SJCRH30 (cell line): ENCODE measurements around the gene SYNDIG1. TPM values are rescaled to one million over a fixed set of nuclear protein-coding genes. Genes with fewer than 3 reads are reported as not detected.

Source experiments
- DNase-seq, 2 experiments: peaks; one replicate each; pipeline ENCODE4 v3.0.0-alpha.2; 2015 to 2020
- H3K27ac ChIP-seq: fragments of 250-450 bp; sonication (Bioruptor Pico); 2 replicates; pipeline ENCODE4 v1.5.1; 2020; ENCODE audit warnings: mild to moderate bottlenecking, moderate library complexity
- H3K27me3 ChIP-seq: fragments of 250-450 bp; sonication (Bioruptor Pico); 2 replicates; pipeline ENCODE4 v1.5.1; 2020; ENCODE audit warnings: mild to moderate bottlenecking, moderate library complexity
- H3K36me3 ChIP-seq: fragments of 250-450 bp; sonication (Bioruptor Pico); 2 replicates; pipeline ENCODE4 v1.5.1; 2020; ENCODE audit warnings: mild to moderate bottlenecking, moderate library complexity
- H3K4me1 ChIP-seq: fragments of 250-450 bp; sonication (Bioruptor Pico); 2 replicates; pipeline ENCODE4 v1.5.1; 2020; ENCODE audit warnings: mild to moderate bottlenecking, moderate library complexity
- H3K4me3 ChIP-seq: fragments of 250-450 bp; sonication (Bioruptor Pico); 2 replicates; pipeline ENCODE4 v1.5.1; 2020; ENCODE audit warnings: mild to moderate bottlenecking, moderate library complexity
- H3K9me3 ChIP-seq: fragments of 250-450 bp; sonication (Bioruptor Pico); replicated peaks from 2 replicates; pipeline ENCODE4 v1.5.1; 2020; ENCODE audit warnings: mild to moderate bottlenecking, moderate library complexity
- total RNA-seq: library from RNA; depleted of rRNA; stranded (reverse); fragments of >200 nt; shearing (Covaris generic); gene quantifications from 2 replicates; pipeline ENCODE4 v1.2.3, GENCODE V29; 2014

SYNDIG1 gene
- total RNA-seq, 1 experiment from 2014 or later: not detected

GRCh38 chr20:24704899-24705298 lies 235.5 kb downstream of the SYNDIG1 start:
- Histone ChIP-seq H3K27me3 (no peaks in the 10 kb centered on the region), H3K4me3 (no peak overlapping the region), H3K27ac (no peak overlapping the region), H3K36me3 (no peaks in the 10 kb centered on the region), H3K4me1 (peaks cover 7% of the 10 kb centered on the region; the same call in 1 of the 2 replicates), H3K9me3 (no peaks in the 10 kb centered on the region)
- no peak for DNase-seq

GRCh38 chr20:24705486-24705885 lies 236.1 kb downstream of the SYNDIG1 start:
- Histone ChIP-seq H3K36me3 (no peaks in the 10 kb centered on the region), H3K27me3 (no peaks in the 10 kb centered on the region), H3K4me3 (no peak overlapping the region), H3K9me3 (no peaks in the 10 kb centered on the region), H3K4me1 (peaks cover 7% of the 10 kb centered on the region; the same call in 1 of the 2 replicates), H3K27ac (no peak overlapping the region)
- no peak for DNase-seq

- Histone ChIP-seq H3K27ac (no peak overlapping the region), H3K4me3 (no peak overlapping the region), H3K4me1 (peaks cover 7% of the 10 kb centered on the region; the same call in 1 of the 2 replicates), H3K9me3 (no peaks in the 10 kb centered on the region), H3K27me3 (no peaks in the 10 kb centered on the region), H3K36me3 (no peaks in the 10 kb centered on the region)
- peak; percentile 30 to 71 for DNase-seq
Observed at GRCh38 chr20:24708411-24709295, 239.2 kb downstream of the SYNDIG1 start.
